A549 (cell line): ENCODE measurements around the gene RPS24.

ENCODE experiments used
- CBX8 ChIP-seq: fragments of 200-600 bp; sonication (generic); IDR thresholded peaks from 2 replicates; pipeline ENCODE4 v1.6.1; 2016
- TF ChIP-seq, protein P1 (sequence below): fragments of >200 bp; sonication (Bioruptor Twin); formaldehyde crosslinking; IDR thresholded peaks from 3 replicates; pipeline ENCODE4 v1.5.1; 2016

DNA sequence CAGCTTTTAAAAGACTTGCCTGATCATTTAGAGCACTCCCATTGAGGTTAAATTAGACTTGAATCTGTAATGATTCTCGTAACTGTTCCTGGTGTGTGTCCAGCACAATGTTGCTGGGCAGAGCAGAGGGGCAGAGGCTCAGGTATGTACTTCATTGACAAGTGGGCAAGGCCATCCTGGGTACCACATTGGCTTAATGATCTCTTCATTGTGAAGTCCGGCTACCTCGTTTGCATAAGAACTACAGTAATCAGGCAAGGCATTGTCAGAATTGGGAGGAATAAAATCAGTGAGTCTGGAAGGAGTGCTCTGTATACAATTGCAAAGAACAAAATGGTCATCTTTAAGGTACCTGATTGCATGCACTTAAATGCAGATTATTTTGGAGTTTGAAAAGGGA, 6.1 kb downstream of the RPS24 start:
- no peak for TF ChIP-seq CBX8
- TF ChIP-seq, protein P1, sequence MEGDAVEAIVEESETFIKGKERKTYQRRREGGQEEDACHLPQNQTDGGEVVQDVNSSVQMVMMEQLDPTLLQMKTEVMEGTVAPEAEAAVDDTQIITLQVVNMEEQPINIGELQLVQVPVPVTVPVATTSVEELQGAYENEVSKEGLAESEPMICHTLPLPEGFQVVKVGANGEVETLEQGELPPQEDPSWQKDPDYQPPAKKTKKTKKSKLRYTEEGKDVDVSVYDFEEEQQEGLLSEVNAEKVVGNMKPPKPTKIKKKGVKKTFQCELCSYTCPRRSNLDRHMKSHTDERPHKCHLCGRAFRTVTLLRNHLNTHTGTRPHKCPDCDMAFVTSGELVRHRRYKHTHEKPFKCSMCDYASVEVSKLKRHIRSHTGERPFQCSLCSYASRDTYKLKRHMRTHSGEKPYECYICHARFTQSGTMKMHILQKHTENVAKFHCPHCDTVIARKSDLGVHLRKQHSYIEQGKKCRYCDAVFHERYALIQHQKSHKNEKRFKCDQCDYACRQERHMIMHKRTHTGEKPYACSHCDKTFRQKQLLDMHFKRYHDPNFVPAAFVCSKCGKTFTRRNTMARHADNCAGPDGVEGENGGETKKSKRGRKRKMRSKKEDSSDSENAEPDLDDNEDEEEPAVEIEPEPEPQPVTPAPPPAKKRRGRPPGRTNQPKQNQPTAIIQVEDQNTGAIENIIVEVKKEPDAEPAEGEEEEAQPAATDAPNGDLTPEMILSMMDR: no peak
